Lower lobe of right lung (tissue), 2 donors: ENCODE data around the gene SLC6A8. TPM values are rescaled to one million over a fixed set of nuclear protein-coding genes. Genes with fewer than 3 reads are reported as not detected.

ENCODE experiments used
- ATAC-seq, 2 donors: fragments of 200-7000 bp; cut with Tn5 transposase; one replicate each; pipeline ENCODE4 v1.9.1; 2020 to 2022; ENCODE audit warnings: mild to moderate bottlenecking in 2 of 2, moderate library complexity in 2 of 2
- DNase-seq: peaks from one replicate; pipeline ENCODE4 v3.0.0-alpha.2; 2020
- H3K27ac ChIP-seq: fragments of 200-600 bp; one replicate; pipeline ENCODE4 v1.8.0; 2022
- H3K27me3 ChIP-seq: fragments of 200-600 bp; one replicate; pipeline ENCODE4 v1.8.0; 2022; ENCODE audit warnings: low read depth
- H3K36me3 ChIP-seq: fragments of 200-600 bp; one replicate; pipeline ENCODE4 v1.8.0; 2022; ENCODE audit warnings: mild to moderate bottlenecking
- H3K4me1 ChIP-seq: fragments of 200-600 bp; one replicate; pipeline ENCODE4 v1.8.0; 2022
- H3K4me3 ChIP-seq: fragments of 200-600 bp; one replicate; pipeline ENCODE4 v1.8.0; 2022; ENCODE audit warnings: mild to moderate bottlenecking
- H3K9me3 ChIP-seq: fragments of 200-600 bp; one replicate; pipeline ENCODE4 v1.8.0; 2022
- CTCF ChIP-seq: fragments of 200-600 bp; IDR thresholded peaks from one replicate; pipeline ENCODE4 v1.8.0; 2022; ENCODE audit warnings: antibody characterized with exemption, mild to moderate bottlenecking
- intact Hi-C: fragments of 100-400 bp; cut with DNase I; formaldehyde crosslinking; loops from one replicate; pipeline ENCODE4 v1.11.0; 2022
- total RNA-seq: library from RNA; stranded (reverse); fragmentation: NEBNext Ultra II Directional; extraction: Animal tissue kit (Norgen Biotek cat#: 25700); gene quantifications from one replicate; pipeline ENCODE4 v1.2.1, GENCODE V29; 2021
- donor health status: DM: no; HTN: yes; CAD: no; lungs with severe emphysema.

Gene SLC6A8
- total RNA-seq, 1 donor from 2014 or later, result 7.1 TPM

GRCh38 chrX:153669901-153670731 lies 17.6 kb upstream of the SLC6A8 start:
- TF ChIP-seq CTCF, result no peak
- Histone ChIP-seq H3K27me3 (peaks cover 5% of the 10 kb centered on the region), H3K4me1 (no peaks in the 10 kb centered on the region), H3K27ac (no peak overlapping the region), H3K4me3 (no peak overlapping the region), H3K36me3 (no peaks in the 10 kb centered on the region), H3K9me3 (no peaks in the 10 kb centered on the region)
- DNase-seq (no peak), ATAC-seq (no peak)
- intact Hi-C loops, result no loop called here

- no peak for TF ChIP-seq CTCF
- Histone ChIP-seq H3K4me1 (no peaks in the 10 kb centered on the region), H3K27ac (no peak overlapping the region), H3K4me3 (no peak overlapping the region), H3K9me3 (no peaks in the 10 kb centered on the region), H3K36me3 (no peaks in the 10 kb centered on the region), H3K27me3 (peaks cover 5% of the 10 kb centered on the region)
- no peak for ATAC-seq
- DNase-seq, result no peak
- intact Hi-C loops, result no loop called here
Observed at GRCh38 chrX:153670748-153671588, 16.8 kb upstream of the SLC6A8 start.

GRCh38 chrX:153671589-153672530 lies 15.9 kb upstream of the SLC6A8 start:
- no peak overlapping the region for H3K27ac ChIP-seq
- H3K9me3 ChIP-seq, result no peaks in the 10 kb centered on the region
- TF ChIP-seq CTCF, result no peak
- intact Hi-C loops, result no loop called here
- H3K27me3 ChIP-seq, result peaks cover 5% of the 10 kb centered on the region
- H3K4me1 ChIP-seq, result no peaks in the 10 kb centered on the region
- ATAC-seq, result no peak
- no peaks in the 10 kb centered on the region for H3K36me3 ChIP-seq
- DNase-seq, result no peak
- no peak overlapping the region for H3K4me3 ChIP-seq

- H3K27me3 ChIP-seq, result peaks cover 5% of the 10 kb centered on the region
- intact Hi-C loops, result no loop called here
- H3K36me3 ChIP-seq, result no peaks in the 10 kb centered on the region
- ATAC-seq, result no peak
- H3K4me3 ChIP-seq, result no peak overlapping the region
- H3K9me3 ChIP-seq, result no peaks in the 10 kb centered on the region
- H3K4me1 ChIP-seq, result no peaks in the 10 kb centered on the region
- no peak overlapping the region for H3K27ac ChIP-seq
- TF ChIP-seq CTCF, result no peak
- DNase-seq, result no peak
Observed at GRCh38 chrX:153672531-153673427, 14.9 kb upstream of the SLC6A8 start.
